ENCODE measurements around the gene POU6F2.
"Not testable (repeated sequence)": the region's sequence is repeated elsewhere in the genome, so short reads cannot be mapped to it uniquely, and the experiment has no call there.

DNA sequence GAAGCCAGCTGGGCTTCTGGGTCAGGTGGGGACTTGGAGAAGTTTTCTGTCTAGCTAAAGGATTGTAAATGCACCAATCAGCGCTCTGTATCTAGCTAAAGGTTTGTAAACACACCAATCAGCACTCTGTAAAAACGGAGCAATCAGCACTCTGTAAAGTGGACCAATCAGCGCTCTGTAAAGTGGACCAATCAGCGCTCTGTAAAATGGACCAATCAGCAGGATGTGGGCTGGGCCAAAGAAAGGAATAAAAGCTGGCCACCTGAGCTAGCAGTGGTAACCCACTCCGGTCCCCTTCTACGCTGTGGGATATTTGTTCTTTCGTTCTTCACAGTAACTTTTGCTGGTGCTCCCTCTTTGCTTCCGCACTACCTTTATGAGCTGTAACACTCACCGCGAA, 216.7 kb downstream of the POU6F2 start:
- TF ChIP-seq CTCF, POLR2A (IDR thresholded peaks at IDR 0.05): not testable (repeated sequence)
